Ascending aorta (tissue), 2 donors: Measurements from ENCODE around the gene SEC24B. TPM values are rescaled to one million over a fixed set of nuclear protein-coding genes. Genes with fewer than 3 reads are reported as not detected.

Experiments
- DNase-seq, 2 donors: peaks; one replicate each; pipeline ENCODE4 v3.0.0-alpha.2; 2019; ENCODE audit warnings: low spot score in 2 of 2
- H3K27ac ChIP-seq, 2 donors: fragments of 200-600 bp; sonication (generic); one replicate each; pipeline ENCODE4 v1.5.1; 2016 to 2017; ENCODE audit warnings: mild to moderate bottlenecking in 1 of 2
- H3K27me3 ChIP-seq: fragments of 200-600 bp; sonication (generic); one replicate; pipeline ENCODE4 v1.5.1; 2017
- H3K36me3 ChIP-seq, 2 donors: fragments of 200-600 bp; sonication (generic); one replicate each; pipeline ENCODE4 v1.5.1; 2016
- H3K4me1 ChIP-seq, 2 donors: fragments of 200-600 bp; sonication (generic); one replicate each; pipeline ENCODE4 v1.5.1; 2016 to 2017; ENCODE audit warnings: mild to moderate bottlenecking in 1 of 2
- H3K4me3 ChIP-seq, 2 donors: fragments of 200-600 bp; sonication (generic); one replicate each; pipeline ENCODE4 v1.5.1; 2016 to 2017; ENCODE audit warnings: mild to moderate bottlenecking in 1 of 2
- H3K9me3 ChIP-seq, 2 donors: fragments of 200-600 bp; sonication (generic); one replicate each; pipeline ENCODE4 v1.5.1; 2016
- CTCF ChIP-seq, 3 experiments: fragments of 200-600 bp in 2 of 3; fragments of 450-650 bp in 1 of 3; sonication (generic) in 2 of 3; IDR thresholded peaks; one replicate each; pipeline ENCODE4 v1.5.1; 2016 to 2019; ENCODE audit warnings: antibody characterized with exemption in 3 of 3, mild to moderate bottlenecking in 1 of 3, moderate library complexity in 1 of 3
- intact Hi-C: fragments of 100-400 bp; cut with DNase I; formaldehyde crosslinking; loops from one replicate; pipeline ENCODE4 v1.15.1; 2023
- total RNA-seq: library from RNA; depleted of rRNA; stranded (reverse); fragments of >200 nt; gene quantifications from one replicate; pipeline ENCODE4 v1.1.0, GENCODE V29; 2016

SEC24B gene
- total RNA-seq, 1 donor from 2014 or later = 20.1 TPM

GRCh38 chr4:109494563-109494962, 60.9 kb downstream of the SEC24B start:
- H3K9me3 ChIP-seq = no peaks in the 10 kb centered on the region
- H3K27me3 ChIP-seq = no peaks in the 10 kb centered on the region
- intact Hi-C loops = no loop called here
- H3K4me1 ChIP-seq = no peaks in the 10 kb centered on the region
- H3K4me3 ChIP-seq = no peak overlapping the region
- H3K36me3 ChIP-seq = peaks cover 32 to 44% of the 10 kb centered on the region in 2 donors
- H3K27ac ChIP-seq = no peak overlapping the region
- TF ChIP-seq CTCF (IDR thresholded peaks at IDR 0.05) = no peak
- DNase-seq = no peak

- H3K4me3 ChIP-seq = no peak overlapping the region
- H3K9me3 ChIP-seq = no peaks in the 10 kb centered on the region
- intact Hi-C loops = no loop called here
- H3K36me3 ChIP-seq = peaks cover 34 to 53% of the 10 kb centered on the region in 2 donors
- H3K27ac ChIP-seq = no peak overlapping the region
- TF ChIP-seq CTCF (IDR thresholded peaks at IDR 0.05) = no peak
- no peak for DNase-seq
- H3K4me1 ChIP-seq = no peaks in the 10 kb centered on the region
- no peaks in the 10 kb centered on the region for H3K27me3 ChIP-seq
Observed at GRCh38 chr4:109495514-109495913, 61.9 kb downstream of the SEC24B start.

GRCh38 chr4:109496875-109497274, 63.3 kb downstream of the SEC24B start:
- H3K4me3 ChIP-seq = no peak overlapping the region
- H3K27me3 ChIP-seq = no peaks in the 10 kb centered on the region
- H3K27ac ChIP-seq = no peak overlapping the region
- H3K4me1 ChIP-seq = no peaks in the 10 kb centered on the region
- TF ChIP-seq CTCF (IDR thresholded peaks at IDR 0.05) = no peak
- H3K9me3 ChIP-seq = no peaks in the 10 kb centered on the region
- H3K36me3 ChIP-seq = peaks cover 43 to 64% of the 10 kb centered on the region in 2 donors
- no peak for DNase-seq
- intact Hi-C loops = no loop called here

GRCh38 chr4:109497511-109497910, 63.9 kb downstream of the SEC24B start:
- no peak overlapping the region for H3K4me3 ChIP-seq
- H3K27ac ChIP-seq = no peak overlapping the region
- peaks cover 43 to 64% of the 10 kb centered on the region in 2 donors for H3K36me3 ChIP-seq
- H3K9me3 ChIP-seq = no peaks in the 10 kb centered on the region
- intact Hi-C loops = no loop called here
- H3K4me1 ChIP-seq = no peaks in the 10 kb centered on the region
- DNase-seq = no peak
- TF ChIP-seq CTCF (IDR thresholded peaks at IDR 0.05) = no peak
- no peaks in the 10 kb centered on the region for H3K27me3 ChIP-seq

GRCh38 chr4:109499513-109499912, 65.9 kb downstream of the SEC24B start:
- no peaks in the 10 kb centered on the region for H3K4me1 ChIP-seq
- no peaks in the 10 kb centered on the region for H3K9me3 ChIP-seq
- H3K27ac ChIP-seq = no peak overlapping the region
- H3K27me3 ChIP-seq = no peaks in the 10 kb centered on the region
- intact Hi-C loops = no loop called here
- TF ChIP-seq CTCF (IDR thresholded peaks at IDR 0.05) = no peak
- H3K4me3 ChIP-seq = no peak overlapping the region
- DNase-seq = no peak
- peaks cover 48 to 66% of the 10 kb centered on the region in 2 donors for H3K36me3 ChIP-seq

GRCh38 chr4:109506890-109507289, 73.3 kb downstream of the SEC24B start:
- no peak for TF ChIP-seq CTCF (IDR thresholded peaks at IDR 0.05)
- intact Hi-C loops = no loop called here
- peaks cover 28 to 53% of the 10 kb centered on the region in 2 donors for H3K36me3 ChIP-seq

More at GRCh38 chr4:109506890-109507289, 73.3 kb downstream of the SEC24B start:
- no peaks in the 10 kb centered on the region for H3K27me3 ChIP-seq
- DNase-seq = no peak
- no peak overlapping the region for H3K4me3 ChIP-seq
- H3K4me1 ChIP-seq = no peaks in the 10 kb centered on the region
- no peaks in the 10 kb centered on the region for H3K9me3 ChIP-seq
- no peak overlapping the region for H3K27ac ChIP-seq
